Panc1 (cell line): ENCODE results near the gene NOX5. TPM values are rescaled to one million over a fixed set of nuclear protein-coding genes. Genes with fewer than 3 reads are reported as not detected.

ENCODE experiments used
- ATAC-seq: fragments of 200-7000 bp; cut with Tn5 transposase; 2 replicates; pipeline ENCODE4 v1.9.1; 2020; ENCODE audit warnings: mild to moderate bottlenecking, moderate library complexity
- BruUV-seq: library from RNA; stranded (reverse); fragments of 400-500 nt; replicated peaks from 2 replicates; lab custom pipeline; 2021; lab: Mats Ljungman, UMichigan
- CTCF ChIA-PET: fragments of 300-600 bp; sonication (Branson Sonifier 250); formaldehyde crosslinking; loops from one replicate; lab custom pipeline; 2022; ENCODE audit warnings: antibody characterized with exemption; lab: Charles Lee
- POLR2A ChIA-PET: fragments of 300-600 bp; sonication (Branson Sonifier 250); formaldehyde crosslinking; loops from one replicate; lab custom pipeline; 2022; ENCODE audit warnings: antibody characterized with exemption; lab: Charles Lee
- DNase-seq: peaks from one replicate; pipeline ENCODE4 v3.0.0-alpha.2; 2010; ENCODE audit warnings: low read depth, low spot score
- H3K27ac ChIP-seq: 2 replicates; pipeline ENCODE4 v1.5.1; 2011; ENCODE audit warnings: mild to moderate bottlenecking, low read length, inconsistent platforms
- H3K27me3 ChIP-seq: fragments of 200-500 bp; sonication (Bioruptor generic); 2 replicates; pipeline ENCODE4 v1.6.0; 2014; ENCODE audit warnings: low read length, inconsistent platforms; ENCODE audit not compliant: control insufficient read depth, insufficient read depth
- H3K36me3 ChIP-seq: fragments of 200-500 bp; sonication (Bioruptor generic); 2 replicates; pipeline ENCODE4 v1.5.1; 2014; ENCODE audit warnings: inconsistent platforms, mild to moderate bottlenecking, low read length, moderate library complexity; ENCODE audit not compliant: control insufficient read depth, insufficient read depth
- H3K4me1 ChIP-seq: 2 replicates; pipeline ENCODE4 v1.5.1; 2011; ENCODE audit warnings: inconsistent platforms, mild to moderate bottlenecking, low read length, moderate library complexity; ENCODE audit not compliant: control insufficient read depth, insufficient read depth
- H3K4me3 ChIP-seq, 2 experiments: 2 replicates each; pipeline ENCODE4 v1.5.1; 2011 to 2012; ENCODE audit warnings: low read depth in 2 of 2, low read length in 2 of 2, mild to moderate bottlenecking in 2 of 2, inconsistent platforms in 1 of 2, moderate library complexity in 1 of 2
- H3K9me3 ChIP-seq: fragments of 200-500 bp; sonication (Bioruptor generic); 2 replicates; pipeline ENCODE4 v1.5.1; 2014; ENCODE audit warnings: low read depth, mild to moderate bottlenecking, inconsistent platforms, low read length, moderate library complexity; ENCODE audit not compliant: control insufficient read depth, insufficient read depth
- POLR2AphosphoS5 ChIP-seq: IDR thresholded peaks from 2 replicates; pipeline ENCODE4 v1.6.1; 2012; ENCODE audit warnings: mild to moderate bottlenecking, low read depth, low read length, moderate library complexity
- SIN3A ChIP-seq: IDR thresholded peaks from 2 replicates; pipeline ENCODE4 v1.6.1; 2012; ENCODE audit warnings: low read depth, mild to moderate bottlenecking, low read length, moderate library complexity, borderline replicate concordance; ENCODE audit not compliant: insufficient read depth
- TCF7L2 ChIP-seq: IDR thresholded peaks from 2 replicates; pipeline ENCODE4 v1.6.1; 2011; ENCODE audit warnings: mild to moderate bottlenecking, low read depth, low read length, inconsistent platforms
- in situ Hi-C: cut with HindIII; loops from 2 replicates; pipeline ENCODE4 v1.10.0; 2016; ENCODE audit warnings: low sequenced_read_pairs, low pct_unique_long_range_greater_than_20kb
- intact Hi-C: fragments of 100-400 bp; cut with micrococcal nuclease; formaldehyde crosslinking; loops from one replicate; pipeline ENCODE4 v1.10.0; 2022; ENCODE audit not compliant: unreplicated experiment
- total RNA-seq: library from RNA; stranded (reverse); gene quantifications from one replicate; pipeline ENCODE4 v1.2.1, GENCODE V29; 2021; ENCODE audit not compliant: unreplicated experiment
- TF ChIP-seq, protein P1 (sequence below), 2 experiments: IDR thresholded peaks; 2 replicates each; pipeline ENCODE4 v1.6.1; 2011 to 2012; ENCODE audit warnings: low read depth in 2 of 2, control low read depth in 1 of 2, low read length in 1 of 2, mild to moderate bottlenecking in 1 of 2, moderate library complexity in 1 of 2; ENCODE audit not compliant: insufficient read depth in 1 of 2
- TF ChIP-seq, protein P2 (sequence below): fragments of 450-650 bp; IDR thresholded peaks from 2 replicates; pipeline ENCODE4 v1.5.1; 2017; ENCODE audit warnings: mild to moderate bottlenecking

Gene NOX5
- total RNA-seq, 1 experiment from 2014 or later: 0.26 TPM

GRCh38 chr15:69091654-69092053, 77.2 kb downstream of the NOX5 start:
- 0 out of 2 replicates have a peak, but pooled peaks cover 3% of the 10 kb centered on the region for H3K4me1 ChIP-seq
- H3K36me3 ChIP-seq: no peaks in the 10 kb centered on the region
- POLR2A ChIA-PET: no interaction called here
- TF ChIP-seq SIN3A (no peak), POLR2AphosphoS5 (no peak), TCF7L2 (no peak)
- TF ChIP-seq, protein P1, sequence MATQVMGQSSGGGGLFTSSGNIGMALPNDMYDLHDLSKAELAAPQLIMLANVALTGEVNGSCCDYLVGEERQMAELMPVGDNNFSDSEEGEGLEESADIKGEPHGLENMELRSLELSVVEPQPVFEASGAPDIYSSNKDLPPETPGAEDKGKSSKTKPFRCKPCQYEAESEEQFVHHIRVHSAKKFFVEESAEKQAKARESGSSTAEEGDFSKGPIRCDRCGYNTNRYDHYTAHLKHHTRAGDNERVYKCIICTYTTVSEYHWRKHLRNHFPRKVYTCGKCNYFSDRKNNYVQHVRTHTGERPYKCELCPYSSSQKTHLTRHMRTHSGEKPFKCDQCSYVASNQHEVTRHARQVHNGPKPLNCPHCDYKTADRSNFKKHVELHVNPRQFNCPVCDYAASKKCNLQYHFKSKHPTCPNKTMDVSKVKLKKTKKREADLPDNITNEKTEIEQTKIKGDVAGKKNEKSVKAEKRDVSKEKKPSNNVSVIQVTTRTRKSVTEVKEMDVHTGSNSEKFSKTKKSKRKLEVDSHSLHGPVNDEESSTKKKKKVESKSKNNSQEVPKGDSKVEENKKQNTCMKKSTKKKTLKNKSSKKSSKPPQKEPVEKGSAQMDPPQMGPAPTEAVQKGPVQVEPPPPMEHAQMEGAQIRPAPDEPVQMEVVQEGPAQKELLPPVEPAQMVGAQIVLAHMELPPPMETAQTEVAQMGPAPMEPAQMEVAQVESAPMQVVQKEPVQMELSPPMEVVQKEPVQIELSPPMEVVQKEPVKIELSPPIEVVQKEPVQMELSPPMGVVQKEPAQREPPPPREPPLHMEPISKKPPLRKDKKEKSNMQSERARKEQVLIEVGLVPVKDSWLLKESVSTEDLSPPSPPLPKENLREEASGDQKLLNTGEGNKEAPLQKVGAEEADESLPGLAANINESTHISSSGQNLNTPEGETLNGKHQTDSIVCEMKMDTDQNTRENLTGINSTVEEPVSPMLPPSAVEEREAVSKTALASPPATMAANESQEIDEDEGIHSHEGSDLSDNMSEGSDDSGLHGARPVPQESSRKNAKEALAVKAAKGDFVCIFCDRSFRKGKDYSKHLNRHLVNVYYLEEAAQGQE (IDR thresholded peaks at IDR 0.05; ENCODE audit: insufficient read depth in 1 of 2, low read depth in 2 of 2, low read length in 1 of 2): no peak
- TF ChIP-seq, protein P2, sequence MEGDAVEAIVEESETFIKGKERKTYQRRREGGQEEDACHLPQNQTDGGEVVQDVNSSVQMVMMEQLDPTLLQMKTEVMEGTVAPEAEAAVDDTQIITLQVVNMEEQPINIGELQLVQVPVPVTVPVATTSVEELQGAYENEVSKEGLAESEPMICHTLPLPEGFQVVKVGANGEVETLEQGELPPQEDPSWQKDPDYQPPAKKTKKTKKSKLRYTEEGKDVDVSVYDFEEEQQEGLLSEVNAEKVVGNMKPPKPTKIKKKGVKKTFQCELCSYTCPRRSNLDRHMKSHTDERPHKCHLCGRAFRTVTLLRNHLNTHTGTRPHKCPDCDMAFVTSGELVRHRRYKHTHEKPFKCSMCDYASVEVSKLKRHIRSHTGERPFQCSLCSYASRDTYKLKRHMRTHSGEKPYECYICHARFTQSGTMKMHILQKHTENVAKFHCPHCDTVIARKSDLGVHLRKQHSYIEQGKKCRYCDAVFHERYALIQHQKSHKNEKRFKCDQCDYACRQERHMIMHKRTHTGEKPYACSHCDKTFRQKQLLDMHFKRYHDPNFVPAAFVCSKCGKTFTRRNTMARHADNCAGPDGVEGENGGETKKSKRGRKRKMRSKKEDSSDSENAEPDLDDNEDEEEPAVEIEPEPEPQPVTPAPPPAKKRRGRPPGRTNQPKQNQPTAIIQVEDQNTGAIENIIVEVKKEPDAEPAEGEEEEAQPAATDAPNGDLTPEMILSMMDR: no peak
- DNase-seq: no peak
- H3K27ac ChIP-seq: no peak overlapping the region
- in situ Hi-C loops (no loop called here), intact Hi-C loops (no loop called here)
- CTCF ChIA-PET: no interaction called here
- no peak for ATAC-seq
- peaks cover 4% of the 10 kb centered on the region; the same call in 1 of the 2 replicates for H3K27me3 ChIP-seq
- no peaks in the 10 kb centered on the region for H3K9me3 ChIP-seq
- BruUV-seq: no TSS peak
- H3K4me3 ChIP-seq: no peak overlapping the region

GRCh38 chr15:69092159-69092558, 77.7 kb downstream of the NOX5 start:
- H3K4me1 ChIP-seq: 0 out of 2 replicates have a peak, but pooled peaks cover 3% of the 10 kb centered on the region
- ATAC-seq: no peak; the same call in 1 of the 2 replicates
- peaks cover 5% of the 10 kb centered on the region; the same call in 1 of the 2 replicates for H3K27me3 ChIP-seq

More at GRCh38 chr15:69092159-69092558, 77.7 kb downstream of the NOX5 start:
- intact Hi-C loops (no loop called here), in situ Hi-C loops (no loop called here)
- peak; percentile 30 for DNase-seq
- no peak overlapping the region for H3K4me3 ChIP-seq
- TF ChIP-seq, protein P1 (IDR thresholded peaks at IDR 0.05; ENCODE audit: insufficient read depth in 1 of 2, low read depth in 2 of 2, low read length in 1 of 2): no peak
- TF ChIP-seq TCF7L2 (no peak), SIN3A (no peak)
- TF ChIP-seq, protein P2: no peak
- no peak overlapping the region for H3K27ac ChIP-seq
- ChIA-PET POLR2A (no interaction called here), CTCF (no interaction called here)
- no TSS peak for BruUV-seq
- no peaks in the 10 kb centered on the region for H3K9me3 ChIP-seq
- H3K36me3 ChIP-seq: no peaks in the 10 kb centered on the region
